Fibroblast of lung (primary cell): Measurements from ENCODE around the gene ZNF398.

Source experiments
- EZH2 ChIP-seq: IDR thresholded peaks from 2 replicates; pipeline ENCODE4 v1.5.1; 2012; ENCODE audit warnings: low read length, control low read depth, mild to moderate bottlenecking; ENCODE audit errors: missing control alignments
- TF ChIP-seq, protein P1 (sequence below), 2 donors: IDR thresholded peaks in 1 of 2; conservative IDR thresholded peaks in 1 of 2; 1 replicate in 1 of 2; 2 replicates in 1 of 2; pipeline ENCODE4 v1.5.1; 2011 to 2012; ENCODE audit warnings: low read length in 2 of 2, control low read depth in 1 of 2, inconsistent platforms in 1 of 2, low read depth in 1 of 2, mild to moderate bottlenecking in 1 of 2

DNA sequence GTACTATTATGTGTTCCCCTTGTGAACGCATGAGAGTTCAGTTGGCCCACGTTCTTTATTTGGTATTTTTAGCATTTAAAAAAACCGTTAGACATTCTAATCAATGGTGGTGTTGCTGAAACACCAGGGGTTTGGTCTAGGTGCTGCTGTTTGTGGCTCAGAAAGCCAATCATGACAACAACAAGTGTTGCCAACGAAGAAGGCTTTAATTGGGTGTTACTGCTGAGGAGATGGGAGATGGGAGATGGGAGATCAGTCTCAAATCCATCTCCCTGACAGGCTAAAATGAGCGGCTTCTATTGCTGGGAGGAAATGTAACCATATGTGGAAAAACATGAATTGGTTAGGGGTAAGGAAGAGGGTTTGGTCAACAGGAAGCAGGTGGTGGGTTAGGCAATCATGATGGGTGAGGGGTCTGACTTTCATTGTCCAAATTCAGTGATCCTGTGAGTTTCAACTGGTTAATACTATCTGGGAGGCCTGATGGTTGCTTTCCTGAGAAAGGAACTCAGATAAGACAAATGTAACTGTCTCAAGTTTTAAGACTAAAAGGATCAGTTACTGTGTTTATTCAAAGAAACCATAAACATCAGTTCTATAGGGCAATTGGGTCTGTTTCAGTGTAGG lies 16.6 kb upstream of the ZNF398 start:
- TF ChIP-seq EZH2, result no peak
- TF ChIP-seq, protein P1, sequence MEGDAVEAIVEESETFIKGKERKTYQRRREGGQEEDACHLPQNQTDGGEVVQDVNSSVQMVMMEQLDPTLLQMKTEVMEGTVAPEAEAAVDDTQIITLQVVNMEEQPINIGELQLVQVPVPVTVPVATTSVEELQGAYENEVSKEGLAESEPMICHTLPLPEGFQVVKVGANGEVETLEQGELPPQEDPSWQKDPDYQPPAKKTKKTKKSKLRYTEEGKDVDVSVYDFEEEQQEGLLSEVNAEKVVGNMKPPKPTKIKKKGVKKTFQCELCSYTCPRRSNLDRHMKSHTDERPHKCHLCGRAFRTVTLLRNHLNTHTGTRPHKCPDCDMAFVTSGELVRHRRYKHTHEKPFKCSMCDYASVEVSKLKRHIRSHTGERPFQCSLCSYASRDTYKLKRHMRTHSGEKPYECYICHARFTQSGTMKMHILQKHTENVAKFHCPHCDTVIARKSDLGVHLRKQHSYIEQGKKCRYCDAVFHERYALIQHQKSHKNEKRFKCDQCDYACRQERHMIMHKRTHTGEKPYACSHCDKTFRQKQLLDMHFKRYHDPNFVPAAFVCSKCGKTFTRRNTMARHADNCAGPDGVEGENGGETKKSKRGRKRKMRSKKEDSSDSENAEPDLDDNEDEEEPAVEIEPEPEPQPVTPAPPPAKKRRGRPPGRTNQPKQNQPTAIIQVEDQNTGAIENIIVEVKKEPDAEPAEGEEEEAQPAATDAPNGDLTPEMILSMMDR (conservative IDR thresholded peaks at IDR 0.05 in 1 of 2, IDR thresholded peaks at IDR 0.05 in 1 of 2; ENCODE audit: low read depth in 1 of 2, low read length in 2 of 2), result no peak
